GM10266 (cell line): ENCODE data around the gene JAKMIP1.
"Not testable (repeated sequence)": the region's sequence is repeated elsewhere in the genome, so short reads cannot be mapped to it uniquely, and the experiment has no call there.

Experiments used
- DNase-seq: peaks from one replicate; pipeline ENCODE4 v3.0.0; 2012; ENCODE audit errors: extremely low spot score
- CTCF ChIP-seq: IDR thresholded peaks from 2 replicates; pipeline ENCODE4 v1.5.1; 2012; ENCODE audit warnings: mild to moderate bottlenecking, low read depth; ENCODE audit not compliant: control insufficient read depth, insufficient read depth; ENCODE audit errors: missing control alignments

The JAKMIP1 gene

GRCh38 chr4:5993876-5994811, 206.2 kb downstream of the JAKMIP1 start:
- no peak for DNase-seq
- no peak for TF ChIP-seq CTCF

- DNase-seq = not testable (repeated sequence)
Observed at GRCh38 chr4:5993346-5993745, 207.0 kb downstream of the JAKMIP1 start.

DNA sequence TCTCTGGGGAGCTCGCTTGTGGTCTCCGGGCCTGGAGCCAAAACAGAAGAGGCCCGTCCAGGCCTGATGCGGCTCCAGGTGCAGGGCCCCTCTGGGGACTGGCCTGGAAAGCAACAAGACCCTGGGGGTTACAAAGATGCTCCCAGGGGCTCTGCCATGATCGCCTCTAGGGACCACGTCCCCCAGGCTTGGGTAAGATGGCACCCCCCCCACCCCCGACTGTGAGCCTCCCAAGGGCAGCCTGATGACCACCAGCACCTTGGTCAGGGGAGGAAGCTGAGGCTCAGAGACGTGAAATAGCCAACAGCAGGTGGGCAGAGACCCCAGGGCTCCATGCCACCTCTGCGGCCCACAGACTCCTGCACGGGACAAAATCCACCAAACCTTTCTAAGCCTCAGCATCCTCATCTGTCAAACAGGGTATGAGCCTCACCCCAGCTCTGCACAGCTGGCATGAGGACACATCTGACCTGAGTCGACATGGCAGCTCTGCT, 207.5 kb downstream of the JAKMIP1 start:
- TF ChIP-seq CTCF = no peak
- no peak for DNase-seq

DNA sequence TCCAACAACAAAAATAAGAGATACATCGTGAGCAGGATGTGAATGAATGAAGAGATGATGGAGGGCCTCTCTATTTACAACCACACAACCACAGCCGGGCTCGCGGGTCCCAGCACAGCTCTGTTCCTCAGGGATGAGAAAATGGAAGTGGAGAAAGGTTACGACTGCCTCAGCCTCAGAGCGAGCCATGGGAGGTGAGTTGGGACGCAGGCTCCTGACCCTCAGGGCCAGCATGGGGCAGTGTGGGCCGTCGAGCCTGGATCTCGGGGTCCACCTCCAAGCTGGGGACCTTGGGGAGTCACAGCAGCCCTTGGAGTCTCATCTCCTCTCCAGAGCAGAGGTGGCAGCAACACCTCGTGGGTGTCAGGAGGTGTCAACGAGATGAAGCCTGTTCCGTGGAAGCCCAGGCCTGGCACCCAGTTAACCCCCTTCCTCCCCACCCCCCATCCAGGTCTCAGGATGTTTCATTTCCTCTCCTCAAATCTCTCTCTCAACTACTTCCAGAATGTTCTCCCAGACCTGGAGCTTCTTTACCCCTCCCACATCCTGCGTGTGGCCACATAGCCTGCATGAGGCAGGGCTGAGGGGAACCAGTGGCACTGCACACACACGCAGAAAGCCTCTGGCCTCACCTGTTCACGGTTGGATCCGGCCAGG, 208.1 kb downstream of the JAKMIP1 start:
- no peak for TF ChIP-seq CTCF
- DNase-seq = no peak

DNA sequence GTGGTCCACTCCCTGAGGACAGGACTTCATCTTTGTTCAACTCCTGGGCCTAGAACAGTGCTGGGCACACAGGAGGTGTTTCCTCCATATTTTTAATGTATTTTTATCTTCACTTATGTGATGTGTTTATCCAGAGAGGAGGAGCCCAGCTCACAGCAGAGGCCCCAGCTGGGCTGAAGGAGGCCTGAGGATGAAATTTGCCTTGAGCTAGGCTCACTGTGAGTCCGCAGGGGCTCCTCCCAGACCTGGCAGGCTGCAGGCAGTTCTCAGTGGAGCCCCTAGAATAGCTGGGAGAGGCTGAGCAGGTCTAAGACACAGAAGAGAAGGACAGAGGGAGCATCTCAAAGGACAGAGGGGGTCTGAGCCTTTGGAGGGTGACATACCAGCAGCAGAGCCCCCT, 208.9 kb downstream of the JAKMIP1 start:
- TF ChIP-seq CTCF = no peak
- DNase-seq = no peak

DNA sequence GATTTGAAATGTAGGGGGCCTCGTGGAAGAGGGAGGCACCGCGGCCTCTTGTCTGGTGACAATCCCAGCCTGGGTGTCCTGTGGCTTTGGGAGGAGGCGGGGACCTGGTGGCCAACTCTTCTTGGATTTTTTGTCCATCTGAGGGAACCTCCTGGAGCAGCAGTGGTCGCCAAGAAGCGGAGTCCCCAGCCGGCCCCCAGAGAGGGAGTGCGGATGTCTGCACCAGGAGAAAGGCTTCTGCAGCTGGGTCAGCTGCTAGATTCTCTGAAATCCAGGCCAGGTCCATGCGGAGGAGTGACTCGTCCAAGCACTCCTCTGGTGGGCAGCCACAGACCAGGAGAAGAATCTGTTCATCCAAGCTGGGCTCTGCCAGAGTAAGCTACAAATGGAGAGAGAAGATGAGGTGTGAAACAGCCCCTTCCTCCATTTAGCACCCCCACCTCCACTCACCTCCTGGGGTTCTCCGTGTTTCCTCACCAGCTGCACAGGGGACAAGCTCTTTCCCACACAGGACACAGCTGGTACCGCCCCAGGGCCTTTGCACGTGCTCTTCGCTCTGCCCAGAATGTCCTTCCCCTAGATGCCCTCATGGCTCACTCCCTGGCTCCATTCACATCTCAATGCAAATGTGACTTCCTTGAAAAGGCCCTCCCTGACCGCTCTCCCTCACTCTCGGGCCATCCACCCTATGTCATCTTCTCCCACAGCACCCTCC, 209.7 kb downstream of the JAKMIP1 start:
- no peak for TF ChIP-seq CTCF

More for the DNA sequence above, 209.7 kb downstream of the JAKMIP1 start:
- no peak for DNase-seq
